CD4-positive, alpha-beta T cell treated with Interleukin-4 for 1 hour (primary cell): ENCODE data around the gene ORC3.

Experiments
- DNase-seq, 2 donors: peaks; one replicate each; pipeline ENCODE4 v3.0.0-alpha.2; 2020 to 2022

ORC3 gene

DNA sequence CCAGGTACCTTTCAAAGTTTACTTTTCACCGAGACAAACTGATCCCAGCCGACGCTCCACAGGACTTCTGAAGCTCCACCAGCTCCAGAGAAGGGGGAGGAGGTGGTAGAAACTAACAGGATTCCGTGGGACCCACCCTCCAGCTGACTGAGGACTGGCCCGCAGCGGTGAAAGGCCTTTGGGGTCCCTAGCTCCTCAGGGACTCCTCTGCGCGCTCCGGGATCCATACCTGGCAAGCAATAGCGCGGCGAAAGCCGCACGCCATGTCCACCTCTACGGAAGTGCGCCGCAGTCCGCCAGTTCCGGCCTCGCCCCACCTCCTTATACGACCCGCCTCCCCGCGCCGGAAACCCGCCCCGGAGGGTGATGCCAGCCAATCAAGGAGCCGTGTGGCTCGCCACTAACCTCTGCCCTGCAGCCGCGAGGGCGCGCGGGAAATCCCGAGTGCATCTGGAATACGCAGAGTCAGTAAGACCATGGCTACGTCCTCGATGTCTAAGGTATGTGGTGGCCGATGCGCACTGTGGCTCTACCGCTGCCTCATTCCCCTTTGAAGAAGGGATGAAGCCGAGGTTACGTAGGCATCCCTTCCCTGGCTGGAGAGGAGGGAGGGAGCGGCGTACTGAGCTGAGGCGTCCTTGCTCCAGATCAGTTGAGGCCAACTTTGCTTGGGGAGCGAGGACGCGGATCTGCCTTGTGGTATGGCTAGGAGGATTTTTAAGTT lies at the start of gene ORC3, which contains the start of gene RARS2:
Gene ORC3 (plus strand): TSS at position 443 of the 724 bp plus-strand sequence. CDS start 34 bp downstream, at position 477.
Gene RARS2 (minus strand): TSS at position 295 of the 724 bp plus-strand sequence. CDS start 30 bp downstream, at position 265.
- DNase-seq: peak; percentile 94

DNA sequence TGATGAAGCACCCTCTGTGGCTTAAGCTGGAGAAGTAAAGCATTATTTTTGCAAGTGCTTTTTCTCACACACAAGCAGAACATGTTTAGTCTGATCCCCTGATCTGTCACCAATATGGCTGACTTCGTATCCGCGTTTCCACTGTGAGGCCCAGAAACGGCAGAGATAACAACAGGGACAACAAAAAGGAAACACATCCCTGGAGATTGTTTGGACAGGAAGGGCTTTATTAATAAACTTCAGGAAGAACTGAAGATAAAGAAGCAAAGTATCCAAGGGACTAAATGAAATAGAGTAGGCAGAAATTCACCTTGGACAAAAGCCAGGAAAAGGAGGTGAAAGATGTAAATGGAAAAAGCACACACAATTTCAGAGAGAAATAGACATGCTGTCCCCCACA lies 49.4 kb upstream of the ORC3 start:
- DNase-seq: no peak

DNA sequence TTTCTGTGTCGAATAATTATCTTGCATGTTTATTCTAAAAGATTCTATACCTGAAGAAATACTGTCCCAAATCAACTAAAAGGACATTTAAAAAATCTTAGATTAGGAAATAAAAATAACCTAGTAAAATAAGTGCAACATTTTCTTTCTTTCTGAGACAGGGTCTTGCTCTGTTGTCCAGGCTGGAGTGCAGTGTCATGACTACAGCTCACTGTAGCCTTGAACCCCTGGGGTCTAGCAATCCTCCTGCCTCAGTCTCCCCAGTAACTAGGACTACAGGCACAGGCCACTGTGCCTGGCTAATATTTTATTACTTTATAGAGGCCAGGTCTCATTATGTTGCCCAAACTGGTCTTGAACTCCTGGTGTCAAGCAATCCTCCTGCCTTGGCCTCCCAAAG lies 48.9 kb upstream of the ORC3 start:
- no peak for DNase-seq

DNA sequence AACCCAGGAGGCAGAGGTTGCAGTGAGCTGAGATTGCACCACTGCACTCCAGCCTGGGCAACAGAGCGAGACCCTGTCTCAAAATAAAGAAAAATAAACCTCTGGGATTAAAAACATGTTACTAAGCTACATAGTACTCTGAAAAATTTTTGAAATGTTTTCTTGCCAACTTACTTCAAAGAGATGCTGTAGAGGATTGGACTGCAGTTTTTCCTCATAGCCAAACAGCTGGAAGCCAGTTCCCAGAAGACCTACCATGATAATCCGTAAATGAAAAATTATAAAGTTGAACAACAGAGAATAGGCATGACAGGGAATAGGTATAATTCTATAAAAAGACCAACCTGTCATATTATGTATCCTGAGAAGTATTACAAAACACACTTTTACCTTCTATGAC lies 48.2 kb upstream of the ORC3 start:
- DNase-seq: no peak

DNA sequence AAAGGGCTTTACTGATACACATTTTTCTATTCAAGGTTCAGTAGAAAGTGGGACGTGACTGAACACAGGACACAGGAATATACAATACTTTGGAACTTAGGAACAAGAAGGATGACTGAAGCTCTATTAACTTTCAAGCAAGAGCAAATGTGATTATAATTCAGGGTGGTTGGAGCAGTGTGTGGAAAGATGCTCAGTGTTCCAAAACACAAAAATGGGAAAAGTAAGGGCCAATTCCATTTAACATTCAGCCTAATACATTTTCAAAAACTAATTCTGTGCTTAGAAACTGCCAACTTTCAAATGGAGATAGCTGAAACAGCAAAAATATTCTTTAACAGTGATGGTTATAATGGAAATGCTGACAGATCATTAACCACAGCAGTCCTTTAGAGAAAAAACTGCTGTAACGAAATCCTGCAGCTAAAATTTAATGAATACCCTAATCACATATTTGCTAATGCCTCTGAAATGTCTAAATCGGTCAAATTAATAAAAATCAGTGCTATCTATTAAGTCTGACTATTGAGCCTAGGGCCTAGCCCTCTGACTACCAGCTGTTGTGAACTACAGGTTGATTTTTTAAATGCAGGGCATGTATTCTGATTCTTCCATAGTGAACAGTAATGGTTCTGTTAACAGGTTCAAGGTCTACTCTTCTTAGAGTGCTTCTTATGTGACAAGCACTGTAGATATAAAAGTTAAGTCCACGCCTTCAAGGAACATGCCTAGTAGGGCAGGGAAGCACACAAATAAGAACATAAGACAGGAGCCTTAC lies 46.0 kb upstream of the ORC3 start:
- DNase-seq: no peak

DNA sequence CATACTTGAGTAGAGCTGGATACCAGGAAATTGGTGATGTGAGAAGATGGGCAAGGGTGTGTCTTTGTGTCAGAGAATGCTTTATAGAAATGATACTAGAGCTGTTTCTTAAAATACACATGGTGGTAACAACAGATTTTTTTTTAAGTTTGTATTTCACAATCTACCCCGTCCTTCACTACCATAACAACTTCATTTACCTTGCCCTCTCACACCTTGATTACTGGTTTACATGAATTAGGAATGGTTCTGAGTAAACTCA lies 45.5 kb upstream of the ORC3 start:
- no peak for DNase-seq

DNA sequence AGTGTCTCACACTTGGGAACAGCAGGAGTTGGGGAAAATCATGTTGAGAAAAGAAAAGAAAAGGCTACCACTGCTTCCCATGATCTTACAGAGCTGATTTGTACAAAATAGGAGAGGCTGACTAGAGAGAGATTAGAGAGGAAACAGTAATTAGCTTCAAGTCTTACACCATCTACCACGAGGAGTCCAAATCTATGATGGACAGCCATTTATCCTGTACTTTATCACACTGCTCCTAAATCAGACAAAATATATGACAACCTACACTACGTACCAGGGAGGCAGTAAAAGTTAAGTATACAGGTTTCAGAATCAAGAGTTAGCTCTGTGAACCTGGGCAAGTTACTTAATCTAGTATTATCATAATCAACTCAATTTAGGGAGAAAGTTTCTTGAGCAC lies 38.1 kb upstream of the ORC3 start:
- DNase-seq: no peak

DNA sequence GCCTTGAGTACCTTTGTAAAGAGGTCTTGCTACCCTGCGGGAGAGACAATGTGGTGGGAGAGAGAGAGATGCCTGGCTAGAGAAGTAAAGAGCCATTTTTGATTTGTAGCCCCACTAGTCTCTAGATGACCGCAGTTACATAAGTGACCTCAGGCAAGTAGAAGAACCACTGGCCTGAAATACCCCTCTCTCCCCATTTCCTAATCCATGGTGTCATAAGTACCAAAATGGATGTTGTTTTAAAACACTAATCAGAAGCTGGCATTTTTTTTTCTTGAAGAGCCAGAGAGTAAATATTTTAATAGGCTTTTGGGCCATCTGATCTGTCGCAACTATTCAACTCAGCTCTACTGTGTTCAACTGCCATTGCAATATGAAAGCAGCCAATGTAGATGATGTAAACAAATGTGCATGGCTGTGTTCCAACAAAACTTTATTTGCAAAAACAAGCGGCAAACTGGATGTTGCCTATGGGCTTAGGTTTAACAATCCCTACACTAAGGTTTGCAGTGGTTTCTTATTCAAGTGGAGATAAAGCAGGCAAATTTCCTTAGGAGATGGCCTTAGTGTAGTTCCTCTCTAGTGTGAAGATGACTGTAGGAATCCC lies 36.7 kb upstream of the ORC3 start:
- no peak for DNase-seq

DNA sequence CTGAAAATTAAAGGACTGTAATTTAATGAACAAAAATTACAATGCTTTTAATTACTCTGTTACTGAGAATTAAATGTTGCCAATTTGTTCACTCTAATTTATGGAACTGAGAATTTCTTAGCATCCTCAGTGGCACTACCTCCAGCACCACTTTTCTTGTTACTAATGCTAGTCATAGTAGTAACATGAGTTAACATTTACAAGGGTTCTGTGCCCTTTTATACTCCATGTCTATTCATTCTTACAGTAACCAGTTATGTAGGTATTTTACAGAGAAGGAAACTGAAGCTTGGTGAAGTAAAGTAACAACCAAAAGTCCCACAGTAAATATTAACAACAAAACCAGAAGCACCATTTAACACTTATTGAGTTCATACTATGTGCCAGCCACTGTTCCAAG lies 34.4 kb upstream of the ORC3 start:
- DNase-seq: no peak

DNA sequence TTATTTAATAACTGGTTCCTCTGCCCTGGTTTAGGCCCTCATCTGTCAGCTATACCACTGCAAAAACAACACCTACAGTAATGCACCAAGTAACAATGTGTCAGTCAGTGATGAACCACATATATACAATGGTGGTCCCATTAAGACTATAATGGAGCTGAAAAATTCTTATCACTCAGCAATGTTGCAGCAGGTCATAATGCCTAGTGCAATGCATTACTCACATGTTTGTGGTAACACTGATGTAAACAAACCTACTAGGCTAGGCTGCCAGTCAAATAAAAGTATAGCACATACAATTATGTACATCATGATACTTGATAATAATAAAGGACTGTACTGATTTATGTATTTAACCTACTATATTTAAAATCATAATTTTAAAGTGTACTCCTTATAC lies 31.5 kb upstream of the ORC3 start:
- DNase-seq: no peak

DNA sequence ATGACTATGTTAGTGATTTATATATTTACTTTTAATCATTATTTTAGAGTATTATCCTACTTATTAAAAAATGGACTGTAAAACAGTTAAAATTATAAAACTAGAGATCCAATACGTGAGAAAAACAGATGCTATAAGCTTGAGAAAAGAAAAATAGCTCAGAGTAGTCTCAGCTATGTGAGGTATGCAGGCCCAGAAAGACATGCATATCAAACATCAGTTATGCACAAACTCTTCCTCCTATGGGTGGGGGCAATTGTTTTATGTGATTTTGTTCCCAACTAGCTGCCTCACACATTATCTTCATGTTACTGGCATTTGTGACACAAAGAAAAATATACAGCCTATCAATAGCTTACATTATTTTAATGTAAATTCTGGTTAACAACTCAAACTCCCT lies 28.9 kb upstream of the ORC3 start:
- DNase-seq: no peak

DNA sequence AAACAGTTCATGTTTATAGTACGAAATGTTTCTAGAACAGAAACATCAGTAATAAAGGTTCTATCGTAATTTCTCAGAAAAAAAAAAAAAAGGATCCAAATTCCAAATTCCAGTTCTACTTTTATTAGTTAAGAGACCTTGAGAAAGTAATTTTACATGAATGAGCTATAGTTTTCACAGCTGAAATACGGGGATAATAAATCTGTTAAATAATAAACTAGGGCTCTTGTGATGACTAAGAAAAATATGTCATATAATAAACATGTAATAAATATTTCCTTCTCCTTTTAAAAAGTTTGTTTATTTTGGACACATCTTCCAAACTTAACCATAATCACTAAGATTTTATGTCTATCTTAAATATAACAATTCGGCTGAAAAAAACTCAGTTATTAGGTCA lies 17.9 kb upstream of the ORC3 start:
- no peak for DNase-seq

DNA sequence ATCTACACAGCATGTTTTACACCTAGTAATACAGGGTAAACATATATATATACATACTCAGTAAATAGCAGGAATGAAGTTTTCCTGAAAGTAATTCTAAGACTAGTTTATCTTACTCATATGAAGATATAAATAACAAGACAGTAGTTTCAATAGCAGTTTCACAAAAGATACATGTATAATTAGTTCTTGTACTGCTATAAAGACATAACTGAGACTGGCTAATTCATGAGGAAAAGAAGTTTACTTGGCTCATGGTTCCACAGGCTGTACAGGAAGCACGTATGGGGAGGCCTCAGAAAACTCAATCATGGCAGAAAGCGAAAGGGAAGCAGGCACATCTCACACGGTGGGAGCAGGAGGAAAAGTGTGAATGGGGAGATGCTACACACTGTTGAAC lies 17.1 kb upstream of the ORC3 start:
- no peak for DNase-seq

DNA sequence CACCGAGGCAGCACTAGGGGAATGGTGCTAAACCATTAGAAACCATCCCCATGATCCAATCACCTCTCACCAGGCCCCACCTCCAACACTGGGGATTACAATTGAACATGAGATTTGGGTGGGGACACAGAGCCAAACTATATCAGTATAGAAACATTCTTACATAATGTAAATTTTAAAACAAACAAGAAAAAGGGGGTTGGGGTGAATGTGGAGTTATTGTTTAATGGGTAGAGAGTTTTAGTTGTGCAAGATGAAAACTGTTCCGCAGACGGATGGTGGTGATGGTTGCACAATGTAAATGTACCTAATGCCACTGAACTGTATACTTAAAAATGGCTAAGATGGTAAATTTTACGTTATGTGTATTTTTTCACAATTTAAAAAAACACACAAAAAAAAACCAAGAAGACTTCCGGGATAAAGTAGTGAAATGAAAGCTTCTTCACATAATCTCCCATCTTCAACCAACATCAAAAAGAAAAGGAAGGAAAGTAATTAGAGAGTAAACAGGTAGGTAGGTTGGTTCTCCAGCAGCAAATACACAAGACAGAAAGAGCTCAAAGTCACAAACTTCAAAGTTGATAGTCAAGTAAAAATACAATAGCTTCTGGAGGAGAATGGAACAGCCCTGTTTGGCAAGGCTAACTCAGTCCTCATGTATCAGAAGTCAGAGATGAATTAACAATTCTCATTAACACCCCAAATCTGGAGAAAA lies 16.5 kb upstream of the ORC3 start:
- no peak for DNase-seq

DNA sequence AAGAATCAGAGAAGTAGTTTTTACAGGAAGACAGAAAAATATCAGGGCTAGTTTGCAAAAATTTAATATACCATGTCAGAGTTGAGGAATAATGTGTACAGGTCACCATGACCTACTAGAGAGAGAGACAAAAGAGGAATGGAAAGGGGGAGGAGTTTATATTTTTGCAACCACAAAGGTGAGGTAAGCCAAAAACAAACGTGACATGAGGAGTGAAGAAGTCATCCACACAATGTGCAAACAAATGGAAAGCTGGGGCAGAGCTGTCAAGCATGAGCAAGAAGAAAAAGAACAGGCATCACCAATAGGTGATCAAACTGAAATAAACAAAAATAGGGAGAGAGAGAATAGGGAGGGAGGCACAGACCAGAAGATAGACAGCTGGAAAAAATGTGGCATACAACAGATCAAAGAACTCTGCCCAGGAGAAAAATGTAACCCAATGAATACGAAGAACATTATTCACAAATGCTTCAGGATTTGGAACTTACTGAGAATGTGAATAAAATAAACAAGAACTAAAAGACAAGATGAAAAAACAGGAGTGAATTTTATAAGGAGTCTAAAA lies 15.6 kb upstream of the ORC3 start:
- DNase-seq: no peak

DNA sequence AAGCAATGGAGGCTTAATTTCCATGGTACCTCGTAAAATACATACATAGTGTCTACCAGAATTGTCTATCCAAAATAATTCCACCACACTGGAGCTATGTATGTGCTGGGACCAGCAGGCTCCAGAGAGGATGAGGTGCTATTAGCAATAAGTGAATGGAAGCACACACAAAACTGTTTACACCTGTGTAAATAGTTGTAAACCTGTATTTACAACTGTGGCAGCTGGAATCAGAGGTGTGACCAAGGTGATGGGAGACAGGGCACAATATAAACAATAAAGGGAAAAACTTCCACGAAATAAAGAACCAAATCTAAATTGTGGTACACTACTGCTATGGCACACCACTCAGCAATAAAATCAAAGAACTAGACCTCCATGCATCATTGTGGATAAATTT lies 14.5 kb upstream of the ORC3 start:
- no peak for DNase-seq

DNA sequence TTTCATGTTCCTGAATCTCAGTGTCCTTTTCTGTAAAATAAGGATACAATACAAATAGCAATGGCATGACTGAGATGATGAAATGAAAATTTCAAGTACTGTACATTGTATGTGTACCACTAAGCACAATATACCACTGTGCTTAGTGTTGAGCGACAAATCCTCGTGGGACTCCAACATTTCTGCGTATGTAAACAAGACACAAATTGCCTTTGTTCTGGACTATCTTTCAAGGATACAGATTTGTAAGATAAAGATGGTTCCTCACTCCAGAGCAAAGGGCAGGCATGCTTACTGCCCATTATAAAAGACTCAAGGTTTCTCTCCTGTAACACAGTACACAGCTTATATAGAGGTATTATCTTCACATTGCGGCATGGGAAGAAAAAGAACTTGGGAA lies 6.1 kb upstream of the ORC3 start:
- no peak for DNase-seq

DNA sequence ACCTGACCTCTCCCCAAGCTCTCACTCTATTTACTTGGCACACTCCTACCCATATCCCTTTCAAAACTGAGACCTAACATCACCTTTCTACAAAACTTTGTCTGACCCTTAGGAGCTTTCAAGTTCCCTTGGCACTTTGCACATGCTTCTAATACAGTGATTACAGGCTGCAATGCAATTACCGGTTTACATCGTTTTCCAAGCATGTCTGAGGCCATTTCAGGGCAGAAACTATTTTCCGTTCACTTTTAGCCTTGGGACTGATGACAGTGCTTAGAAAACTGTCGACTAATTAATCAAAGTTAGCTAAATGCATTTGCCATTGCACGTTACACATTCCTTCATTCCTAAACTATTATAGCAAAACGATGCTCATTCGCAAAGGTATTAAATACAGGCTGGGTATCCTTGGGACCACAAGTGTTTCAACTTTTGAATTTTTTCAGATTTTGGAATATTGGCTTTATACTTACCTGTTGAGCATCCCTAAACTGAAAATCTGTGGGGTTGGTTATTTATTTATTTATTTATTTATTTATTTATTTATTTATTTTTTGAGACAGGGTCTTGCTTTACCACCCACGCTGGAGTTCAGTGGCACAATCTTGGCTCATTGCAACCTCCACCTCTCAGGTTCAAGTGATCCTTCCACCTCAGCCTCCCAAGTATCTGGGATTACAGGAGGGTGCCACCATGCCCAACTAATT lies 3.4 kb upstream of the ORC3 start:
- no peak for DNase-seq

DNA sequence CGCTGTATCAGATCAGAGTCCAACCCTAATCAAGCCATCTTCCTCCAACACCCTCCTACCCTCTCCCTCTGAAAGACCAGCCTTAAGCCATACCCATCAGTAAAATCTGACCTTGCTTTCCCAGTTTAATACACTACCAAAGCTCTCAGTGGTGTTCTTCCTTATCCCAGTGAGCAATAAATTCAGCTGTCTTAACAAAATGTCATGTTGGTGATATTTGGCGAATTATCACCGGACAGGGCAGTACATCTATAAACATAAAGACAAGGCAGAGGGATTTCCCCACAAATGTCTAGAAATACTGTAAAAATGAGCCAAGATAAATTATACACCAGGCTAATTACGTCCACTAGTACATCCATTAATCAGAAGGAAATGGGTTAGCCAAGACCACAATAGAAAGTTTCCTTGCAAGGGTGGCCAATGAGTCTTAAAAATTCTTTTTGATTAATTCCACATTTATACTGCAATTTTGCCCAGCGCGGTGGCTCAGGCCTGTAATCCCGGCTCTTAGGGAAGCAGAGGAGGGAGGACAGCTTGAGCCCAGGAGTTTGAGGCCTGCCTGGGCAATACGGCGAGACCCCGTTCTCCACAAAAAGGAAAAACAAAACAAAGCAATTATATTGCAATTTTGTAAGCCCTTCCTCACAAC lies 1.1 kb upstream of the ORC3 start:
- DNase-seq: no peak

DNA sequence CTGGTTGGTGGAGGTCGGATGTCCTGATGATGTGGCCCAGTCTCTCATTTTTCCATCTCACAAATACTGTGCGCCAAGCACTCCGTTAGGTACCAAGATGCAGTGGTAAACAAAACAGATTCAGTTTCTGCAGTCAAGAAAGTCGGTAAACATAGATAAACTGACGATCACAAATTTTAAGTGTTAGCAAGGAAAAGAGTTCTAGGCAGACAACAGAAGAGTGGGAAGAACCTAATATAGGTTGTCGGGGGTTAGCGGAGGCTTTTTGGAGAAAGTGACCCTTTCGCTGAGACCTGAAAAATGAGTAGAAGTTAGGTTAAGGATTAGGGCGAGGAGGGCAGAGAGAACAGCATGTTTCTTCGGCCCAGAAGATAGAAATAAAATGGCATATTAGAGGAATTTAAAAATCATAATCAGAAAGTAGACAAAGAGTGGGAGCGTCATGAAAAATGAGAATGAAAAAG lies 514 bp downstream of the ORC3 start:
- DNase-seq: no peak

DNA sequence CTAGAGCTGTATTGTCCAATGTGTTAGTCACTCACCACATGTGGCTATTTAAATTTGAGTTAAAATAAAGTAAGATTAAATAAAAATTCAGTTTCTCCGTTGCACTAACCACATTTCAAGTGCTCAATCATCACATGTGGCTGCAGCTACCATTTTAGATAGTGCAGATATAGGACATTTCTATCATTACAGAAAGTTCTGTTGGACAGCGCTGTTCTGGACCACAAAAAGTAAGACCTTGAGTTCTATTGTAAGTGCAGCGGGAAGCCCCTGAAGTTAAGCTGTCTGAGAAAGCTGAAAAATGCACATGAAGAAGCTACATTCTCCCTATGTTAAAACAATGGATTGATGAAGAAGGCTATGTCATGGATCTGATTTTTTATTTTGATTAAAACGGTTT lies 1.1 kb downstream of the ORC3 start:
- no peak for DNase-seq

DNA sequence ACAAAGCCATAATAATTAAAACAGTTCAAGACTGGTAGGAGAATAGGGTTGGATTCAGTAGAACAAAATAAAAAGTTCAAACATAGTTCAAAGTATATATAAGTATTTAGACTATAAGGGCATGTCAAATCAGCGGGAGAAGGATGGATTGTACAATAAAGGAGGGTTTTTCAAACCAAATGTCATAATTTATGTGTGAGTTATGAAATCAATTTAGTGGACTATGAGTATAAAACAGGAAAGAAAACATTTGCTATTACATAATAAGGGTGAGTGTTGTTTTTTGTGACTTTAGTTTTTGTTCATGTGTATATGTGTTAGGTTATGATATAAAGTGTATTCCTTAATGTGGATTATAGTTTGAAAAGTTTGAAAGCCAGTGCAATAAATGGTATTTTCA lies 10.6 kb downstream of the ORC3 start:
- DNase-seq: no peak
